Stimulated activated CD4-positive, alpha-beta T cell treated with anti-CD3 and anti-CD28 coated beads, Interleukin-1b, Interleukin-23, amount 100 ng/mL, for 4 hours (primary cell): ENCODE data around the gene RPS14.

ENCODE experiments used
- DNase-seq, 2 donors: peaks; one replicate each; pipeline ENCODE4 v3.0.0-alpha.2; 2020; ENCODE audit warnings: low read depth in 2 of 2

RPS14 gene

DNA sequence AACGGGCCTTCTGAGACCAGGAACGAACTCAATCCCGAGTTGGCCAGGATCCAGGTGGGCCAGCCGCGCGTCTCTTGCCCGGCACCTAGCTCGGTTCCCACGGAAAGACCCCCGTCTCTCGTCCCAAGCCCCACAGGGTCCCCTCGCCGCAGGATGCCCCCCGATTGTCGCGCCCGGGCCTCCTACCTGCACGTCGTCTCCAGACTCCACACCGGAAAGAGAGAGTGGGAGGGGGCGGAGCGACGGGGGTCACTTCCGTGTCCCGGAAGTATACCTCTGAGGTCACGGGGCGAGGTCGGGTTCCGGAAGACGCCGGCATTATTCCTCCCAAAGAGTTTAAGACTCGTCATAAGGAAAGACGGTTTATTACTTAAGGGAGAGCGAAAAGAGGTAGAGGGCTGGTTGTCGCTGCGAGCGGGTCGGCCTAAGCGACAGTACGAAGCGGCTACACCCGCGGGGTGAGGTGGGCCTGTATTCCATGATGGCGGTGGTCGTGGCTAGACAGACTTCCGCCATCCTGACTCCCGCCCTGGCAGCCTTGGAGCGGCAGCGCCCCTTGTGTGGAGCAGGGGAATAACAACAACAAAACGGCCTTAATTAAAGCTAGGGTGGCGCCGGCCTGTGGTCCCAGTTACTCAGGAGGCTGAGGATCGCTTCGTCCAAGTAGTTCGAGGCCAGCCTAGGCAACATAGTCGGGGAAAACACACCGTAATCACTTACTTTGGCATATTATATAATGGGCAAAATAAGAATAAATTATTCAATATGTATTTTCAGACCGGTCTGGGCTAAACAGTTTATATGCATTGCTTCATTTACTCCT lies at the start of gene RPS14:
TSS of gene RPS14 (minus strand) at position 223 of the 823 bp plus-strand sequence. CDS start 2,006 bp downstream, outside the sequence.
- DNase-seq = peak; percentile 87 to 94

DNA sequence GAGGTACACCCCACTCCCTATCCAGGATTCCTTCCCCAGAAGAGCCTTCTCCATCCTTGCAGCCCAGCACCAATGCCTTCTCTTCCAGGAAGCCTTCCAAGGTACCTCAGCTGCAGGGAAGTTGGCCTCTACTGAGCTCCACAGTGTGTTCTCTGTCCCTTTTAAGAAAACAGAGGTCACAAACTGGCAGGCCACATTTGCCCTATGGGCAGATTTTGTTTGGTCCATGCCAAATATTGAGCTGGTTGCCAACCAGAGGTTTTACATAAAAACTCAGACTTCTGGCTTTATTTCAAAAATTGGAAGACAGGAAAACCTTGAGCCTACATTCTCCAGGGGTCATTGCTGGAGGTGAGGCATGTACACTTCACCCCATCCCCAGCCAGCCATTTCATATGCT lies 49.4 kb upstream of the RPS14 start:
- DNase-seq = no peak

DNA sequence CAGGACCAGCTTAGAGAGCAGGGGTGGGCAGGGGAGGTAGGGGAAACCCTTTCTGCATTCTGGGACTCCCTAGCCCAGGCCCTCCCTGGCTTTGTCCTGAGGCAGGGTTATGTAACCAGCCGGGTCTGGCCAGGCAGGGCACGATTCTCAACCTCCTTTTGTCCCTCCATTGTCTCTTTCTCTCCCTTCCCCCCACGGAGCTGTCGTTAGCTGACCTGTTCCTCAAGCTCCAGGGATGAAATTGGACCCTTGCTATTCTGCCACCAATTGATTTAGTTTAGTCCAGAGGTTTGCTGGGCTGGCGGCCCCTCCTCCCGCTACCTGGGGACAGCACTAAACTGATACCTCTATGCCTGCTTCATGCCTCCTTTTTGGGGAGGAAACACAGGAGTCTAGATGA lies 49.0 kb upstream of the RPS14 start:
- DNase-seq = no peak

DNA sequence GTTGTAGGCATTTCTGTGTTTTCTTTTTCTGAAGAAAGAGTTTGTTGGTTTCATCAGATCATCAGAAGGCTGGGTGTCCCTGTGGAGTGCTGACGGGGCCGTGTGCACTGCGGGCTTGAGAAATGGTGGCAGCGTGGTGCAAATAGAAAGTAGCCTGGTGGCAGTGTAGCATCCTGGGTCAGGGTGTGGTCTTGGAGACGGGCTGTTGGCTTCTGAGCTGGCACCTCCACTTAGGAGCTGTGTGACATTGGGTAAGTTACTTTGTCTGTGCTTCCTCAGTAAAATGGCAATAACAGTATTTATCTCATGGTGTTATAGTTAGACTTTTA lies 48.4 kb upstream of the RPS14 start:
- DNase-seq = no peak

DNA sequence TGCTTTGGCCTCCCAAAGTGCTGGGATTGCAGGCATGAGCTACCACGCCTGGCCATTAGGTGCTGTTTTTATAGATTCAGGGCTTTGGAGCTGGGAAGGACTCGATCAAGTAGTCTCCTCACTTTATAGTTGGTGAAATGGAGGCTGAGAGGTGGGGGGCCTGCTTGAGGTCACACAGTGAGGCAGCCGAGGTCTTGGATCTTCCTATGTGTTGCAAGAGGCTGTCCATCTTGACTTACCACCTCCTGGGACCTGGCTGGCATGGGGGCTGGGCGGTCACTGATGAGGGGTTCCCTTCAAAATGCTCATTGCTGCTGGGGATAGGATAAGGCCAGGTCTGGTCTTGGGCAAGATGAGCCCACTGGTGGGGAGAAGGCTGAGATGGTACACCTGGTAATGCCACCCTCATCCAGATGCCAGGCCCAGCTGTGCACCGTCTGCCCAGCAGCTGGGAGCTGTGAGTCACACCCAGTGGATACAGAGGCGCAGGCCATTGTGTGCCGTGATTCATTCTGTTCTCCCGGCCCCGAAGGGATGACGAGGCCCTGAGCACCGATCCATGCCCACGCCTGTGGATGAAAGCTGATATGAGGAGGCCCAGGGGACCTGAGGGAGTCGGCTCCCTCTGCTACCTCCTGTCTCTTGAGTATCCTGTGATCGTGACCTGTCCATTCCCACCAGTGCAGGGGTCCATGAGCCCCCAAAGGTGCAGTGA lies 47.9 kb upstream of the RPS14 start:
- DNase-seq = no peak

DNA sequence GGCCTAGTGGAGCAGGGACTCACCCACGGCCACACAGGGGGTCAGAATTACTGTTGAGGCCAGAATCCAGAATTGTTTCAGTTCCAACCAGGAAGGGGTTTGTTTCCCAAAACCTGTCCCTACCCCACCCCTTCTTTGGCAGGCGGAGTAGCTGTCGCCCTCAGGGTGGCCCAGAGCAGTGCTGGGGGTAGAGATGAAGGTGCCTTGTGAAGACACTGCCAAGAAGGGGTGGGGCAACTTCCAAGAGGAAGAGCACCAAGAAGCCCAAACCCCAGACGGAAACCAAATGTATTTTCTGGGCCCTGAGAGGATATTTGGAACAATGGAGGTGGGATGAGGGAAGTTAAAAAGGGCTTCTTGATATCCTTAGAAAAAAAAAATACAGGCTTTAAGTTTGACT lies 47.0 kb upstream of the RPS14 start:
- DNase-seq = no peak

DNA sequence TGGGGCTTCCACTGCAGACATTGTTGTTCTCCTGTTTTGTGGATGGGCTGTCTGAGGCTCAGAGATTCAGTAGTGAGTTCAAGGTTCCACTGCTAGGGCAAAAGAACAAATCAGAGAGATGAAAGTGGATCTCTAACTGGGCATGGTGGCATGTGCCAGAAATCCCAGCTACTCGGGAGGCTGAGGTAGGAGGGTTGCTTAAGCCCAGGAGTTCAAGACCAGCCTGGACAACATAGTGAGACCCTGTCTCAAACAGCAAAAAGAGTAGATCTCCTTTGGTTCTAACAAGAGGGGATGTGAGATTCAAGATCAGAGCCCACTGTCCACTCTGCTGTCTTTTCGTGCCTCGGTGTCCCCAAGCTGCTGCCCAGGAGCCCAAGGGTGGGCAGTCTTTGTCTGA lies 46.6 kb upstream of the RPS14 start:
- DNase-seq = no peak

DNA sequence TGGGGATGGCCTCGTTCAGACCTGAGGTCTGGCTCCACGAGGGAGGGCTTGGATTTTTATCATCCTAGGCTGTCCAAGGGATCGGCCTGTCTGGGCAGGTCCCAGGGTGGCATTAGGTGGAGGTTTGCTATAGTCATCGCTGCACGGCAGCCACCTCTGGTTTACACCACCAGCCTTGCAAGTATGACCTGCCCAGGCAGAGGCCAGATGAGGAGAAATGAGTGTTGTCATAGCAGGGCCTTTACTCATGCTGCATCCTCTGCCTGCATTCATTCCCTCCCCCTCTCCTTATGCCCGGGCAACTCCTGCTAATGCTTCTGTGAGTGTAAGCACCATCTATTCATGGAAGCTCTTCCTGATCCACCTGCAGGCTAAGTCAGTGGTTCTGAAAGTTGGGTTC lies 43.1 kb upstream of the RPS14 start:
- DNase-seq = no peak

DNA sequence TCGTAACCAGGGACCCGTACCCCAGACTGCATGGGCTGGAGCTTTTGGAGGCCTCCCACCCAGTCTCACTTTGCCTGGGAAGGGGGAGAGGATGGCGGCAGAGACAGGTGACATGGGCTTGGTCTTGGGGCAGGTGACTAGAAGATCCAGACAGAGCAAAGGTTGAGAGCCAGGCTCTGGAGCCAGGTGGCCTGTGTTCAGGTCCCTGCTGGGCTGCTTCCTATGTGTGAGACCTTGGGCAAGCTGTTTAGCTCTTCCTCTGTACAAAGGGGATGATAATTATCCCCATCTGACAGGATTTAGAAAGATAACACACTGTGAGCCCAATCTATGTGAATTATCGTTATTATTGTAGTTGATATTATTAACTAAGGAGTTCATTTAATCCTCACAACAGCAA lies 42.3 kb upstream of the RPS14 start:
- DNase-seq = no peak

DNA sequence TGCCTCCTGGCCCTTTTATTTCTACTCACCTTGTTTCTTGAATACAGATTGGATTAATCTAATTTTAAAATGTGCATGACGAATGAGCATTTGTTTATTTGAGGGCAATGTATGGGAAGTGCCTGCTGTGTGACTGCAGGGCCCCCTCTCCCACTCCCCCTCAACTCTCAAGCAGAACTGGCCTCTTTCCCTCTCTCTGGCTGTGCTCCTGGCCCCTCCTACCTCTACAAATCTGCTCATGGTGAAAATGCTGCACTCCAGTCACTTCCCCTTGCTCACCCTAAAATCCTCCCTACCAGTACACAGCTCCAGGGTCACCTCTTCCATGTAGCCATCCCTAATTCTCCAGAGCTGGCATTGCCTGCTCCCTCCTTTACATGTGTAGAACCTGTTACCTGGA lies 41.2 kb upstream of the RPS14 start:
- DNase-seq = no peak

DNA sequence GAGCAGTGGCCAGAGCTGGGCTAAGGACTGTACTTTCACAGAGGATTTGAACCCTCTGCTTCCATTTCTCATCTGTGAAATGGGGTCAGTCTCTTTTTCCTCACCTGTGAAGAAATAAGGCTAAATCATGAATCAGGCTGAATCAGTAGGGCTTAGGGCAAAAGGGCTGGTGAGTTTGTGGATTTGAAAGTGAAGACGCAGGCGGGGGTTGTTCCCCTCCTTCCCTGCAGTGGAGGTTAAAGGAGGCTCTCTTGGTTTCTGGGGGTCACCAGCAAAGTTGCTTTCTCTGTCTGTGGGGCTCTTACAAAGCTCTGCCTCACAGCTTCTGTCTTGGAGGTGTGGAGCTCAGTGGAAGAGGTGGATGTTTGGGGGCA lies 40.7 kb upstream of the RPS14 start:
- no peak for DNase-seq

DNA sequence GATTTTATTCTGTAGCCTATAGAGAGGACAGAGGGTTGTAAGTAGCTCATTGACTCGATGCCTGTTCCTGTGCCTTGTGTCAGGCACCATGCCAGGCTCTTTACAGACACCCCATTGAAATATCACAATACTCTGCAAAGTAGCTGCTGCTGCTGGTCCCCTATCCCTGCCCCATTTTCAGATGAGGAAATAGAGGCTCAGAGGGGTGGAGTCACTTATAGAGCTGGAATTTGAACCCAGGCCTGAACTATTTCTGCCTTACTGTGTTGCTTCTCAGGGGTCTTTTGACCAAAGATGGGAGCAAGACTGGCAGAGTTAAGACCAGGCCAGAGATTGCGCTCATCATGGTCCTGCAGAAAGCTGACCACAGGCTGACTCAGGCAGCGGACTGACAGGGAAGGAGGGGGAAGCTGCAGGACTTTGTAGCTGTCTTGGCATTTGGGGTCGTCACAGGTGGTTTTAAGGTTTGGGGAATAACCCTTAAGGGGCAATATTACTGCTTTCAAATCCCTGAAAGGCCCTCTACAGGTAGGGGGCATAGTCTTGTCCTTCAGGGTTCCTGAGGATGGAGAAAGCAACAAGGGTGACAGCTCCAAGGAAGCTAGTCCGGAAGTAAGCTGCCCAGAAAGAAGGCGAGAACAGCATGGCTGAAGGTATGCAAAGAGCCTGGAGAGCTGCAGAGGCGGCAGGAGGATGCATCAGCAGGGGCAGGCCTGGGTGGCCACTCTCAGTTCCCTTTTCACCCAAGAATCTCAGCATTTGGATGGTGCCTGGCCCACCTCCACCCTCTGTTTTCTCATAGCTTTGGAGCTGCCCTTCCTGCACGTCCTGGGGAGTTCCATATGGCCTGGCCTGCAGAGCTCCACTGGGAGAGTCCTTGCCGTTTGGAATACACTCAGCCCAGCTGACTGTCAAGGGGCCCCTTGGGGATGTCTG lies 40.1 kb upstream of the RPS14 start:
- no peak for DNase-seq

DNA sequence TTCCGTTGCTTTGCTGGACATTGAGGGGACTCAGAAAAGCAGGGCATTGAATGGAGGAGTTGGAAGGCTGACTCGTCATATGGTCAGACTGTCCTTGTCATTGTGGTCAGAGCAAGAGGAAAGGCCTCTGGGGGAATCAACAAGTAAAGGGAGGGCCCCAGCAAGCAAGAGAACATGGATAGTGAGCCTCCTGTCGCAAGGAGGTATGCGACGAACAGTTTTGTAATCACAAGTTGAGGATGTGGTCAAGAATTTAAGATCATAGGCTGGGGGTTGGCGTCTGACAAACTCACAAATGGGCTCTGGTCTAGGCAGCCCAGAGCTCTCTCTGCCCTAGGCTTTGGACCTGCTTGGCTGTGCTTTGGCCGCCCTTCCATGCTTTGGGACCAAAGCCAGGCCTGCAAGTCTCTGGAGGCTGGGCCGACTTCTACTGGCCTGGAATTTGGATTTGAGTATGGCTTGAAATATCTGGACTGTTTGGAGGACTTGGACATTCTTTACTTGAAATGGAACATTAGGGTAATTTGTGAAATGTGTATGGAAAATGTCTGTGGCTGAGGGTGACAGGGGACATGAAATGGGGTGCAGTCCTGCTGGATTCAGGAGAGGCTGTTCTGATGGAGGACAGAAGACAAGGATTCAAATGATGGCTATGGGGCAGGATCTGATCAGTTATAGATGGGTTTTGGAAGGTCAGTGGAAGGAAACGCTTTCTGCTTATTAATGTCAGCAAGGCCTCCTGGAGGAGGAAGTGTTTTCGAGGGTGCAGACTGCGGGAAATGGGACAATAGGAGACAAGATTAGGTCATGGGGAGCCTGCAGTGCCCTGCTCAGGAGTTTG lies 39.2 kb upstream of the RPS14 start:
- DNase-seq = no peak

DNA sequence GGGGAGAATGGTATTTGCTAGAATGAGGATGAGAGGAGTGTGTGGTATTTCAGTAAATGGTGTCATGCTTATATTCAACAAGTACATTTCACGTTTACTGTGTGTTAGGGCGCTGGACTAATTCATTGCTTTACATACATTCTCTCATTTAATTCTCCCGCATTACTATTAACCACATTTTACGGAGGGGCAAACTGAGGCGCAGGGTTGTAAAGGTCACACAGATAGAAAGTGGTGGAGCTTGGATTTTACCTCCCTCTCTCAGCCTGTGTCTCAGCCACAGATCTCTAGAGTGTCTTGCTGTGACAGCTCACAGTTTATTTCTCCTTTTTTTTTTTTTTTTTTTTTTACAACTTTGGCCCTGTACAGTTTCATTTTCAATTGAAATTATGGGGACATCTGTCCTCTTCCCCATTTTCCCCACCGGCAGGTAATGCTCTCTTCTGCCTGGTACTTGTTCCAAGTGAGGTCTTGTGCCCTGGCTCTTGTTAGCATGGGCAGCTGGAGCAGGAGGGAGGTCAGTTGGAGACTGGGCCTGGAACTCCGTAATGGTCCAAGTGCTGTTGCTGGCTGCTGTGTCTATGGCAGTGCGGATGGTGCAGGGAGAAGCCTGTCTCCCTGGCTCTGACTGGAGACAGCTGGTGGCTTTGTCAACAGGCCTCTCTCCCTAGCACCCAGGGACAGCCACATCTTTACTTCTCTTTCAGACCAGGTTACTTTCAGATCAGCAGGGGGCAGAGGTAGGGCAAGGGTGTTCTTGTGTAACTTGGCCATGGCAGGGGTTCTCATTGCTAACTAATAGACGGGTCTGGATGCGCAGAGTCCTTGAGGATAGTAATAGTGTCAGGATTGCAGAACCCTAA lies 37.9 kb upstream of the RPS14 start:
- no peak for DNase-seq

DNA sequence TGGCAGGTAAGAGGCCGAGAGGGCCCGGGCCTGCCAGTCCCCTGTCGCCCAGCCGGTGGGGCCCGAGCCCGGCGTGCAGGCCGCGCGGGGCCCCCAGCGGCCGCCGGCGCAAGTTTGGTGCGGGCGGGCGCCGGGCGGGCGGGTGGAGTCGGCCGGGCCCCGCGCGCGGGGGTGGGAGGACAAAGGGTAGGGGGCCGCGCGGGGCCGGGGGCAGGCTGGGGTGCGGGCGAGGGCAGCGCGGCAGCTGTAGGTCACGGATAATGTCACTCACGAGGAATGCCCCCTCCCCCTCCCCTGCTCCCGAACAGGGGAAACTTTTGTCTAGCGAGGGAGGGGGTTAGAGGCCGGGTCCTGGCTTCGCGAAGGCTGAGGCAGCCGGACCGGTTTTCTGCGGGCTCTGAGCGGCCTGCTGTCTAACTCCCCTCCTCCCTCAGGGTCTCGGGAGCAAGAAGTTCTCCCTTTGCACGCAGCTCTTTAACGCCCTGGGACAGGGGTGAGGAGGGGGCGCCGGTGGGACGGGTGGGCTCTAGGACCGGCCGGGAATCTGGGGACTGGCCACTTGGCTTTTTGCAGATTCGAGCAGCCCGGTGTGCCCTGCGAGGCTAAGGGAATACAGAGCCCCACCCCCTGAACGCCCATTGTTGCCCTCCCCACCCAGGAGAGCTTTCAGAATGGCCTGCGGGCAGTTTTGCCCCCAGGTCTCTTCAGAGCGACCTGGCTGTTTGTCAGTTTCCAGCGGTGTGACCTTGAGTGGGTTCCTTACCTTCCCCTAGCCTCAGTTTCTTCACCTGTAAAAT lies 37.1 kb upstream of the RPS14 start:
- peak; percentile 15 to 52 for DNase-seq

DNA sequence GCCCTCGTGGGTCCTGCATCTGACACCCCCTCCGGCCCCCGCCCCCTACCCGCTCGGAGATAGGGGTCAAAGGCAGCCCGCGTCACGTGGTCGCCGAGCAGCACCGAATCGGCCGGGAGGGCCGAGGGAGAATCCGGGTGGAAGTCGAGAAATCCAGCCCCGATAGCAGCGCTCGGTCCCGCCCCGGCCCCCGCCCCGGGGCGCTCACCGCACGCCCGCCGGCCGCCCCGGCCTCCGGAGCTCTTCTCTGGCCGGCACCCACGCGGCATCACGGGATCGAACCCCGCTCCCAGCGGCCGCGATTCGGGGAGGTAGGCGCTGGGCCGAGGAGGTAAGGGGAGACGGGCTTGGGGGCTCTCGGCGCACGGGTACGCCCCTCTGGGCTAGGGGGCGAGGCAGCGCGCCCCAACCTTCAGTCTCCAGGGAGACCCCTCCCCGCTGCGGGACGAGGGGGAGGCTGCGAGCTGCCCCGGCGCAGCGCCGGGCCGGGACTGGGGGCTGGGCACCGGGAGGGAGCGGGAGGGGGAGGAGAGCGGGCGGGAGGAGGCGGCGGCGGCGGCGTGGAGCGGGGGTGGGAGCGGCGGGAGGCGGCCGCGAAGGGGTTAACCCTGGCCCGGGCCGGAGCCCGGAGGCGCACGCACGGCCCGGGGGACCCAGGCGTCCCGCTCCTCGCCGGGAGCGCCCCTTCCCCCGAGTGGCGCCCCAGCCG lies 36.3 kb upstream of the RPS14 start:
- DNase-seq = peak; percentile 18 to 36

DNA sequence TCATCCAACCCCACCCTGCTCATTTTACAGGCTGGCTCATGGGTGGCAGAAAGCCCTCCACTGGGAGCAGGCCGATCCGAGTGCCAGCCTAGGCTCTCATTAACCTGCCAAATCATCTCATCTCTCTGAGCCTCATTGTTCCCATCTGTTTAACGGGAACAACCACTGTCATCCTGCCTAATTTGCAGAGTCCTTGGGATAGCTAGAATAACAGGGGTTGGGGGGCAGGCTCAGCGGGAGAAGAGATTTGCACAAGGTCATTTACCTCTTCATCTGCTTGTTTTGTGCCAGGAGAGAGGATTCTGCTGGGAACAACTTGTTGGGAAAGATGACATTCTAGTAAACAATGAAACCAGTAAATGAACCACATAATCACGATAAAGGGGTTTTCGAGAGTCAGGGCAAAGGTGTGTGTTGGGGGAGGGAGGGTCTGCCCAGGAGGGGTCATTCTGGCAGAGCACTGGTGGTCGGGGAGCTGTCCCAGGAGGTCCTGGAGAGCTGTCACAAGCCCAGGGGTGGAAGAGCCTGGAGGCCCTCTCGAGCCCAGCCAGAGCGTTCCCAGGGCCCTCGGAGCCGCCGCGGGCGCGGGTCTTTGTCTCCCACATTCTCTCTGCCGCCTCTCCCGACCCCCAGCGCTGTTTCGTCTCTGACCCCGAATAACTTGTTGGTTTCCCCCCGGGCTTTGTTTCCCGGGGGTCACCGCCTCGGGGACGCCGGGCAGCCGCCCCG lies 35.6 kb upstream of the RPS14 start:
- DNase-seq = no peak

DNA sequence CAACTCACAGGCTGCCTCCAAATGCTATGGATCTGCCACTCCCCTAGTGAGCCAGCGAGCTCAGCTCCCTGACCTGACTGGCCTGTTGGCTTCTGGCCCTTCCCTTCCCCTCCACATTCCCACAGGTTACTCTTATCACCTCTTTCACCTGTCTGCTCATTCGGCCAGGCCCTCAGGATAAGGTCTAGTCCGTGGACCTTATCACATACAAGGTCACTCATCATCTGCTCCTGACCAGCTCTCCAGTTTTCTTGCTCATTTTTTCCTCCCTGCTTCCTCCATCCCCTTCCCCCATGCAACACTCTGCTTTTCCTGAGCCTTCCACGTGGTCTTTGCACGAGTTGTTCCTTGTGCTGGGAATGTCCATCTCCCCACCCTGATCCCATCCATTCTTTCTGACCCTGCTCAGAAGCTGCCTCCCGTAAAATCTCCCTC lies 32.5 kb upstream of the RPS14 start:
- no peak for DNase-seq

DNA sequence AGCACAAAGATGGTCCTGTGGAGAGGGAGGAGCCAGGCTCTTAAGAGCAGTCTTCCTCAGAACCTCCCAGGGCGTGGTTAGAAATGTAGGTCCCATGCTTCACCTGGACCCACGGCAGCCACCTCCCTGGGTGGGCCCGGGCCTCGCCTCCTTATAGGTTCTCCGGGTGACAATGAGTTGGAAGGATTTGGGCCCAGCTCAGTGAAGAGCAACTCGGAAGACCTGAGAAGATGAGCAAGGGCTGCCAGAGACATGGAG lies 32.1 kb upstream of the RPS14 start:
- DNase-seq = no peak
